ENCODE data around the gene REEP5. TPM values are rescaled to one million over a fixed set of nuclear protein-coding genes. Genes with fewer than 3 reads are reported as not detected.

The REEP5 gene
- total RNA-seq, 1 donor from 2014 or later: 17.1 TPM

- Histone ChIP-seq H3K27ac (no peak overlapping the region), H3K27me3 (no peaks in the 10 kb centered on the region), H3K4me1 (peaks cover 6% of the 10 kb centered on the region), H3K79me2 (ENCODE audit: low read depth) (no peaks in the 10 kb centered on the region), H3K4me2 (no peak overlapping the region), H3K9ac (no peak overlapping the region), H3K4me3 (no peak overlapping the region), H2AFZ (replicated peaks) (no peak overlapping the region), H4K20me1 (ENCODE audit: low read depth) (no peaks in the 10 kb centered on the region), H3K36me3 (peaks cover 4% of the 10 kb centered on the region), H3F3A (ENCODE audit: low read depth) (no peaks in the 10 kb centered on the region), H3K9me3 (ENCODE audit: low read depth) (no peaks in the 10 kb centered on the region)
- DNase-seq (ENCODE audit: low spot score): no peak
- peaks cover 25% of the 10 kb centered on the region for H3K4me1 Mint-ChIP-seq
- H3K4me3 Mint-ChIP-seq: no peak overlapping the region
- no peak overlapping the region for H3K27ac Mint-ChIP-seq
- TF ChIP-seq EZH2 (IDR thresholded peaks at IDR 0.05) (no peak), CTCF (IDR thresholded peaks at IDR 0.05) (no peak), EZH2phosphoT487 (IDR thresholded peaks at IDR 0.05) (no peak)
- peaks cover 2% of the 10 kb centered on the region for H3K27me3 Mint-ChIP-seq (ENCODE audit: insufficient read depth, low read depth)
- H3K9me3 Mint-ChIP-seq: peaks cover 11% of the 10 kb centered on the region
- H3K36me3 Mint-ChIP-seq: no peaks in the 10 kb centered on the region
Measured at GRCh38 chr5:112957036-112957808, 35.2 kb upstream of the REEP5 start.

- no peak overlapping the region for H2AFZ ChIP-seq (replicated peaks)
- no peak overlapping the region for H3K4me2 ChIP-seq
- peaks cover 11% of the 10 kb centered on the region for H3K9me3 Mint-ChIP-seq
- no peak overlapping the region for H3K27ac ChIP-seq
- peaks cover 25% of the 10 kb centered on the region for H3K4me1 Mint-ChIP-seq
- DNase-seq (ENCODE audit: low spot score): no peak
- no peaks in the 10 kb centered on the region for H3K27me3 ChIP-seq
- no peaks in the 10 kb centered on the region for H4K20me1 ChIP-seq (ENCODE audit: low read depth)
- H3F3A ChIP-seq (ENCODE audit: low read depth): no peaks in the 10 kb centered on the region
- no peaks in the 10 kb centered on the region for H3K36me3 Mint-ChIP-seq
- H3K9ac ChIP-seq: no peak overlapping the region
- no peaks in the 10 kb centered on the region for H3K79me2 ChIP-seq (ENCODE audit: low read depth)
- peaks cover 6% of the 10 kb centered on the region for H3K4me1 ChIP-seq
- no peak overlapping the region for H3K4me3 Mint-ChIP-seq
- peaks cover 2% of the 10 kb centered on the region for H3K27me3 Mint-ChIP-seq (ENCODE audit: insufficient read depth, low read depth)
- no peak overlapping the region for H3K4me3 ChIP-seq
- H3K9me3 ChIP-seq (ENCODE audit: low read depth): no peaks in the 10 kb centered on the region
- H3K27ac Mint-ChIP-seq: no peak overlapping the region
- H3K36me3 ChIP-seq: peaks cover 4% of the 10 kb centered on the region
- TF ChIP-seq CTCF (IDR thresholded peaks at IDR 0.05) (no peak), EZH2 (IDR thresholded peaks at IDR 0.05) (no peak), EZH2phosphoT487 (IDR thresholded peaks at IDR 0.05) (no peak)
Measured at GRCh38 chr5:112956606-112957005, 34.6 kb upstream of the REEP5 start.

GRCh38 chr5:112951124-112951702 is 29.2 kb upstream of the REEP5 start:
- no peak for DNase-seq (ENCODE audit: low spot score)

GRCh38 chr5:112948458-112948857 is 26.4 kb upstream of the REEP5 start:
- DNase-seq (ENCODE audit: low spot score): no peak
- no peak overlapping the region for H3K4me3 Mint-ChIP-seq
- no peaks in the 10 kb centered on the region for H3K79me2 ChIP-seq (ENCODE audit: low read depth)
- no peak for TF ChIP-seq EZH2 (IDR thresholded peaks at IDR 0.05)
- no peak for TF ChIP-seq EZH2phosphoT487 (IDR thresholded peaks at IDR 0.05)
- TF ChIP-seq CTCF (IDR thresholded peaks at IDR 0.05): no peak
- no peaks in the 10 kb centered on the region for H3F3A ChIP-seq (ENCODE audit: low read depth)
- peaks cover 4% of the 10 kb centered on the region for H3K9me3 Mint-ChIP-seq
- no peak overlapping the region for H2AFZ ChIP-seq (replicated peaks)
- peaks cover 4% of the 10 kb centered on the region for H3K36me3 ChIP-seq
- H3K27me3 Mint-ChIP-seq (ENCODE audit: insufficient read depth, low read depth): peaks cover 1% of the 10 kb centered on the region
- H4K20me1 ChIP-seq (ENCODE audit: low read depth): no peaks in the 10 kb centered on the region
- H3K4me3 ChIP-seq: no peak overlapping the region
- H3K27ac Mint-ChIP-seq: no peak overlapping the region
- peaks cover 2% of the 10 kb centered on the region for H3K4me1 Mint-ChIP-seq
- H3K9ac ChIP-seq: no peak overlapping the region
- H3K27ac ChIP-seq: no peak overlapping the region
- H3K4me2 ChIP-seq: no peak overlapping the region
- H3K9me3 ChIP-seq (ENCODE audit: low read depth): no peaks in the 10 kb centered on the region
- no peaks in the 10 kb centered on the region for H3K4me1 ChIP-seq
- no peaks in the 10 kb centered on the region for H3K36me3 Mint-ChIP-seq
- no peaks in the 10 kb centered on the region for H3K27me3 ChIP-seq

More at GRCh38 chr5:112951124-112951702, 29.2 kb upstream of the REEP5 start:
- Histone ChIP-seq H3K27ac (no peak overlapping the region), H3K4me1 (no peaks in the 10 kb centered on the region), H3K79me2 (ENCODE audit: low read depth) (no peaks in the 10 kb centered on the region), H3K9ac (no peak overlapping the region), H3K9me3 (ENCODE audit: low read depth) (no peaks in the 10 kb centered on the region), H3K36me3 (peaks cover 4% of the 10 kb centered on the region), H3K27me3 (no peaks in the 10 kb centered on the region), H2AFZ (replicated peaks) (no peak overlapping the region), H3K4me2 (no peak overlapping the region), H3K4me3 (no peak overlapping the region), H3F3A (ENCODE audit: low read depth) (no peaks in the 10 kb centered on the region), H4K20me1 (ENCODE audit: low read depth) (no peaks in the 10 kb centered on the region)
- Mint-ChIP-seq H3K36me3 (no peaks in the 10 kb centered on the region), H3K9me3 (peaks cover 11% of the 10 kb centered on the region), H3K27me3 (ENCODE audit: insufficient read depth, low read depth) (peaks cover 2% of the 10 kb centered on the region), H3K4me1 (peaks cover 2% of the 10 kb centered on the region), H3K4me3 (no peak overlapping the region), H3K27ac (no peak overlapping the region)
- TF ChIP-seq EZH2 (IDR thresholded peaks at IDR 0.05): no peak
- TF ChIP-seq EZH2phosphoT487 (IDR thresholded peaks at IDR 0.05): no peak

Measured in neural progenitor cell (in vitro differentiated cells).